HG02610 (cell line): ENCODE data around the gene KANSL3.

Source experiments
- ATAC-seq: cut with Tn5 transposase; IDR thresholded peaks from one replicate; pipeline ENCODE4 v1.9.1; 2021; ENCODE audit warnings: mild to moderate bottlenecking, moderate library complexity; ENCODE audit not compliant: unreplicated experiment

KANSL3 gene

DNA sequence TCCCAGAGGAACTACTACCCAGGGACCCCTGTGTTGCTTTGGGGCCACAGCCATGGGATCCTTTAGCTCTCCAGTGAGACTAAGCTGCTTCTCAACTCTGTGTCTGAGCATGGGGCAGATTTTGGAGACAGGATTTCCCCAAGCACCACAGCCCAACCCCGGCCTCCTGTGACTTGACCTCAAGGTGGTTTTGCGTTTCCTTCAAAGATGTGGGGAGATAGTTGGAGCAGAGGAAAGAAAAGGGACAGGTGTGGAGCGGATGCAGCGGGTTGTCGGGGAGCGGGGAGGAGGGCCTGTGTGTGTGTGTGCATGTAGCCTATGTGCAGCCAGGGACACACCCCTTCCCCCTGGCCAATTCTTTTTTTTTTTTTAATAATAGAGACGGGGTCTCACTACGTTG is 91.3 kb downstream of the KANSL3 start:
- ATAC-seq = no peak

DNA sequence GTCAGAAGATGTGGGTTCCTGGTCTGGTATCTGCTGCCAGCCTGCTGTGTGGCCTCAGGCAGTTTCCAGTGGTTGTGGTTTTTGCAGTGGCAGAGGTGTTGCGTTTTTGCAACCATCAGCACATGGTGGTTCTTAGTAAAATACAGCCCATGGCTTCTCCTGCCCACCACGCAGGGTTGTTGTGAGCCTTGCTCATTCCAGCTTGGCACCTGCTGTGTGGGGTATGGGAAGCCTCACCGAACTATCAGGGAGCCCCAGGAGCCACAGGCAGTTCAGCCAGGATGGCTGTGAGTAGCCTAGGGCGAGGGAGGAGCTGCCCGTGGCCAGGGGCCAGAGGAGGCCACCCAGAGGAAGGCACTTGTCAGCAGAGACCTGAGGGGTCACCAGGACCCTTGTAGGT is 91.8 kb downstream of the KANSL3 start:
- ATAC-seq = no peak
